A549 (cell line): Measurements from ENCODE around the gene NTM. TPM values are rescaled to one million over a fixed set of nuclear protein-coding genes. Genes with fewer than 3 reads are reported as not detected.

ENCODE experiments used
- ATAC-seq, 2 experiments: fragments of 200-7000 bp in 1 of 2; fragments of >200 bp in 1 of 2; cut with Nextera tagmentation in 1 of 2; cut with Tn5 transposase in 1 of 2; 3 replicates each; pipeline versions ENCODE4 v1.8.0 to v1.9.1; 2018 to 2020; ENCODE audit warnings: mild to moderate bottlenecking in 1 of 2, moderate library complexity in 1 of 2
- CTCF ChIA-PET: fragments of 300-600 bp; sonication (Branson Sonifier 250); formaldehyde crosslinking; extraction: SDS; loops from one replicate; lab custom pipeline; 2021; ENCODE audit warnings: antibody characterized with exemption, inconsistent platforms; lab: Yijun Ruan, JAX
- POLR2A ChIA-PET: fragments of 350-600 bp; formaldehyde crosslinking; extraction: SDS; loops from one replicate; lab custom pipeline; 2021; ENCODE audit warnings: antibody characterized with exemption, inconsistent platforms; lab: Yijun Ruan, JAX
- DNase-seq, 2 experiments: peaks; one replicate each; pipeline versions ENCODE4 v3.0.0 to v3.0.0-alpha.2; 2011 to 2016; ENCODE audit warnings: low read depth in 1 of 2, low spot score in 1 of 2
- FAIRE-seq: peaks from 2 replicates; lab custom pipeline; 2011; peaks lifted over from hg19 to GRCh38; lab: Jason Lieb, UNC
- H3K27ac ChIP-seq, 2 experiments: fragments of >200 bp; sonication (Bioruptor Twin); formaldehyde crosslinking; 3 replicates each; pipeline ENCODE4 v1.5.1; 2016 to 2017
- H3K4me1 ChIP-seq: fragments of >200 bp; sonication (Bioruptor Twin); formaldehyde crosslinking; 3 replicates; pipeline ENCODE4 v1.6.1; 2016
- H3K4me2 ChIP-seq: fragments of >200 bp; sonication (Bioruptor Twin); formaldehyde crosslinking; 3 replicates; pipeline ENCODE4 v1.6.1; 2016
- H3K4me3 ChIP-seq: fragments of >200 bp; sonication (Bioruptor Twin); formaldehyde crosslinking; 3 replicates; pipeline ENCODE4 v1.5.1; 2016
- H3K9me3 ChIP-seq: fragments of >200 bp; sonication (Bioruptor Twin); formaldehyde crosslinking; 3 replicates; pipeline ENCODE4 v1.6.1; 2016
- CEBPB ChIP-seq, 2 experiments: fragments of >200 bp in 1 of 2; sonication (Bioruptor Twin) in 1 of 2; formaldehyde crosslinking in 1 of 2; IDR thresholded peaks; 2 replicates each; pipeline ENCODE4 v1.6.1; 2012 to 2016
- EHMT2 ChIP-seq: fragments of 200-600 bp; sonication (generic); IDR thresholded peaks from 2 replicates; pipeline ENCODE4 v1.6.1; 2016; ENCODE audit warnings: antibody characterized with exemption, low read depth, mild to moderate bottlenecking, moderate library complexity
- ESRRA ChIP-seq: fragments of 150-350 bp; IDR thresholded peaks from 2 replicates; pipeline ENCODE4 v1.6.1; 2014; ENCODE audit warnings: mild to moderate bottlenecking, low read length, borderline replicate concordance
- FOSB ChIP-seq: fragments of 250-450 bp; sonication (Bioruptor Pico); IDR thresholded peaks from 2 replicates; pipeline ENCODE4 v1.5.0; 2020; ENCODE audit warnings: mild to moderate bottlenecking, moderate library complexity
- FOSL2 ChIP-seq, 2 experiments: fragments of 450-650 bp in 1 of 2; fragments of >200 bp in 1 of 2; sonication (Bioruptor Twin) in 1 of 2; formaldehyde crosslinking; IDR thresholded peaks; 2 replicates each; pipeline versions ENCODE4 v1.5.0 to v1.6.1; 2016 to 2020; ENCODE audit warnings: mild to moderate bottlenecking in 1 of 2, moderate library complexity in 1 of 2
- HOXB5 ChIP-seq: fragments of 250-450 bp; sonication (Bioruptor Pico); IDR thresholded peaks from 2 replicates; pipeline ENCODE4 v1.5.0; 2020; ENCODE audit warnings: mild to moderate bottlenecking, moderate library complexity
- JUNB ChIP-seq: fragments of >200 bp; sonication (Bioruptor Twin); formaldehyde crosslinking; IDR thresholded peaks from 2 replicates; pipeline ENCODE4 v1.6.1; 2016
- KDM5A ChIP-seq: fragments of 200-600 bp; sonication (generic); IDR thresholded peaks from 2 replicates; pipeline ENCODE4 v1.6.1; 2016; ENCODE audit warnings: antibody characterized with exemption, mild to moderate bottlenecking
- MAZ ChIP-seq: fragments of 150-350 bp; IDR thresholded peaks from 2 replicates; pipeline ENCODE4 v1.6.1; 2014; ENCODE audit warnings: antibody characterized with exemption, low read depth, low read length, borderline replicate concordance
- NFE2L2 ChIP-seq: fragments of 150-350 bp; conservative IDR thresholded peaks from 2 replicates; pipeline ENCODE4 v1.6.1; 2014; ENCODE audit warnings: low read length
- PHF8 ChIP-seq: fragments of 200-600 bp; sonication (generic); IDR thresholded peaks from 2 replicates; pipeline ENCODE4 v1.6.1; 2016; ENCODE audit warnings: low read depth, mild to moderate bottlenecking, antibody characterized with exemption, moderate library complexity, borderline replicate concordance
- RCOR1 ChIP-seq: fragments of 150-350 bp; IDR thresholded peaks from 2 replicates; pipeline ENCODE4 v1.6.1; 2014; ENCODE audit warnings: antibody characterized with exemption, low read length, low read depth
- RNF2 ChIP-seq: fragments of 200-600 bp; sonication (generic); IDR thresholded peaks from 2 replicates; pipeline ENCODE4 v1.6.1; 2016; ENCODE audit warnings: low read depth, mild to moderate bottlenecking, antibody characterized with exemption, moderate library complexity, borderline replicate concordance
- SMC3 ChIP-seq: fragments of >200 bp; sonication (Bioruptor Twin); formaldehyde crosslinking; IDR thresholded peaks from 3 replicates; pipeline ENCODE4 v1.6.1; 2018; ENCODE audit warnings: inconsistent platforms
- ZFP36 ChIP-seq: fragments of 450-650 bp; IDR thresholded peaks from 2 replicates; pipeline ENCODE4 v1.6.1; 2014; ENCODE audit warnings: borderline replicate concordance; ENCODE audit not compliant: partially characterized antibody
- ZNF302 ChIP-seq: fragments of 250-450 bp; sonication (Bioruptor Pico); IDR thresholded peaks from 2 replicates; pipeline ENCODE4 v1.9.0; 2021; ENCODE audit warnings: inconsistent platforms, mild to moderate bottlenecking, moderate library complexity
- ZSCAN20 ChIP-seq: fragments of 250-450 bp; sonication (Bioruptor Pico); IDR thresholded peaks from 2 replicates; pipeline ENCODE4 v1.8.0; 2022; ENCODE audit warnings: mild to moderate bottlenecking, moderate library complexity
- WGBS: methylation state at CpG from one replicate; pipeline ENCODE4 v1.1.6; 2017; ENCODE audit errors: missing lambda C conversion rate; 5-methylcytosine and 5-hydroxymethylcytosine counted together
- polyA plus RNA-seq, 4 experiments: library from polyadenylated mRNA; depleted of rRNA in 3 of 4; stranded (reverse); fragments of >200 nt; fragmentation: RNase III in 1 of 4; extraction: RNeasy Plus Mini Kit Qiagen cat#74134 plus additional on column Dnase treatment in 1 of 4; gene quantifications; 2 replicates in 3 of 4; 3 replicates in 1 of 4; pipeline ENCODE4 v1.2.3, GENCODE V29; 2011 to 2017
- TF ChIP-seq, protein P1 (sequence below): fragments of >200 bp; sonication (Bioruptor Twin); formaldehyde crosslinking; IDR thresholded peaks from 3 replicates; pipeline ENCODE4 v1.6.1; 2016
- TF ChIP-seq, protein P2 (sequence below): fragments of 250-450 bp; sonication (Bioruptor Pico); IDR thresholded peaks from 2 replicates; pipeline ENCODE4 v1.5.0; 2021; ENCODE audit warnings: mild to moderate bottlenecking, moderate library complexity, borderline replicate concordance
- TF ChIP-seq, protein P3 (sequence below): fragments of 150-350 bp; IDR thresholded peaks from 2 replicates; pipeline ENCODE4 v1.6.1; 2014; ENCODE audit warnings: low read depth, mild to moderate bottlenecking, low read length
- TF ChIP-seq, protein P4 (sequence below): fragments of >200 bp; sonication (Bioruptor Twin); formaldehyde crosslinking; IDR thresholded peaks from 2 replicates; pipeline ENCODE4 v1.6.1; 2016

NTM gene
- polyA plus RNA-seq, 2 of the 4 experiments (the other 2 are of a cell fraction): not detected

DNA sequence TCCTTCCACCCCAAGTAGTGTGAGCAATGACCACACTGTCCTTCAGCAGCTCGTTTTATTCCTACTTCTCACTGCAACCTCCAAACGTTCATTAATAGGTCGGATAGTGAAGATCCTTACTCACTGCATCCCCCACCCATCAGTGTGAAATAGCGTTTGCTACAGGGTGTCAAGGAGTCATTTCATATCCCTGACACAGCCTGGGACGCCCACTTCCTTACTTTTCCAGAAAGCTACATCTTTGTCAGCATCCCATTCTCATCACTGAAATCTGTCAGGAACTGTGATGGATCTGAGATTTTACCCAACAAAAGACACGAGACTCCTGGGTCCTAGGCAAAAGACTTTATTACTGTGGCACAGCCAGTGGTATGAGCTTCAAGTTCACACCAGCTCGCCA lies 592.4 kb downstream of the NTM start:
- Histone ChIP-seq H3K4me1 (no peaks in the 10 kb centered on the region), H3K9me3 (no peaks in the 10 kb centered on the region), H3K27ac (no peak overlapping the region)
- CTCF ChIA-PET: no interaction called here
- POLR2A ChIA-PET: no interaction called here
- no peak for TF ChIP-seq JUNB
- TF ChIP-seq ZNF302 (CRISPR knock-in tag): no peak
- no peak for TF ChIP-seq RCOR1
- no peak for TF ChIP-seq HOXB5 (CRISPR knock-in tag)
- TF ChIP-seq ZFP36: no peak
- TF ChIP-seq KDM5A: no peak
- no peak for TF ChIP-seq CEBPB (IDR thresholded peaks at IDR 0.05)
- no peak for TF ChIP-seq PHF8
- TF ChIP-seq FOSB (CRISPR knock-in tag): no peak
- TF ChIP-seq, protein P1, sequence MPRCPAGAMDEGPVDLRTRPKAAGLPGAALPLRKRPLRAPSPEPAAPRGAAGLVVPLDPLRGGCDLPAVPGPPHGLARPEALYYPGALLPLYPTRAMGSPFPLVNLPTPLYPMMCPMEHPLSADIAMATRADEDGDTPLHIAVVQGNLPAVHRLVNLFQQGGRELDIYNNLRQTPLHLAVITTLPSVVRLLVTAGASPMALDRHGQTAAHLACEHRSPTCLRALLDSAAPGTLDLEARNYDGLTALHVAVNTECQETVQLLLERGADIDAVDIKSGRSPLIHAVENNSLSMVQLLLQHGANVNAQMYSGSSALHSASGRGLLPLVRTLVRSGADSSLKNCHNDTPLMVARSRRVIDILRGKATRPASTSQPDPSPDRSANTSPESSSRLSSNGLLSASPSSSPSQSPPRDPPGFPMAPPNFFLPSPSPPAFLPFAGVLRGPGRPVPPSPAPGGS: no peak
- TF ChIP-seq NFE2L2: no peak
- no peak for TF ChIP-seq SMC3
- TF ChIP-seq EHMT2: no peak
- no peak for TF ChIP-seq ZSCAN20 (CRISPR knock-in tag)
- no peak for TF ChIP-seq MAZ
- TF ChIP-seq, protein P2, sequence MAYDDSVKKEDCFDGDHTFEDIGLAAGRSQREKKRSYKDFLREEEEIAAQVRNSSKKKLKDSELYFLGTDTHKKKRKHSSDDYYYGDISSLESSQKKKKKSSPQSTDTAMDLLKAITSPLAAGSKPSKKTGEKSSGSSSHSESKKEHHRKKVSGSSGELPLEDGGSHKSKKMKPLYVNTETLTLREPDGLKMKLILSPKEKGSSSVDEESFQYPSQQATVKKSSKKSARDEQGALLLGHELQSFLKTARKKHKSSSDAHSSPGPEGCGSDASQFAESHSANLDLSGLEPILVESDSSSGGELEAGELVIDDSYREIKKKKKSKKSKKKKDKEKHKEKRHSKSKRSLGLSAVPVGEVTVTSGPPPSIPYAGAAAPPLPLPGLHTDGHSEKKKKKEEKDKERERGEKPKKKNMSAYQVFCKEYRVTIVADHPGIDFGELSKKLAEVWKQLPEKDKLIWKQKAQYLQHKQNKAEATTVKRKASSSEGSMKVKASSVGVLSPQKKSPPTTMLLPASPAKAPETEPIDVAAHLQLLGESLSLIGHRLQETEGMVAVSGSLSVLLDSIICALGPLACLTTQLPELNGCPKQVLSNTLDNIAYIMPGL (CRISPR knock-in tag): no peak
- no peak for TF ChIP-seq FOSL2 (IDR thresholded peaks at IDR 0.05)
- no peak for TF ChIP-seq FOSL2 (CRISPR knock-in tag; IDR thresholded peaks at IDR 0.05)
- TF ChIP-seq RNF2: no peak
- TF ChIP-seq, all 56 proteins: peak for 0
- H3K4me3 ChIP-seq: no peak overlapping the region
- ATAC-seq (no peak), FAIRE-seq (no peak), DNase-seq (no peak)
- no peak overlapping the region for H3K4me2 ChIP-seq
- 2% methylated on average over 7 of the region's 7 CpGs for WGBS

DNA sequence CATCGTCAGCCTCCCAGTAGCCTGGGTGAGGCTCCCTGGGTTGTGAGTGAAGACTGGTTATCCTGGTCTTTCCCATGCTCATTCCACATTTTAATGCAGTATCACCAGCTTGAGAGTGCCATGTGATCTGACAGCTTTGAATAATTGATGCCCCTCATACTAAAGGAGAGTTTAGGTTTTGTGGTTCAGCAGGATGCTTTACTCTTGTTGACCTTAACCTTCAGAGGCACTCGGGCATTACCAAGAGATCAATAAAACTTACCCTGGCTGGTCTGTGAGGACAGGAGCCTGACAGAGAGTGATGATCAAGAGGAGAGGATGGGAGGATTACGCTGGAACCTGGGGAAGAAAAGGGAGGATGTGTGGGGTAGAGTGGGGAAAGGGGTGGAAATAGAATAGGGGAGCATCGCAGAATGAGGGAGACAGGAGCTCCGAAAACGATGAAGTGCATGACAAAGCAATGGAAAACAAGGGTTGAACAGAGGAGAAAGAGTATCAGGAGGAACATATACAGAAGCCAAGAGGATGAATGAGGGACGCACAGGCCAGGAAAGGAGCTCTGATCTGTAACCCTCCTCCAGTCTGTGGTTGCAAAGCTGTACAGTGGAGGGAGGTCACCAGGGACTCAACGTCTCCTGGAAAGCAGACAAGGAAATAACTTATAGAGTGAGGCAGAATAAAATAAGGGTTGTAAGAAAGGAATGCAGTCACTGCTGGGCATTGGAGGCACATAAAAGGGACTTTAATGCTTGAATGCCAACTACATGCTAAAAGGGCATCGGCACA lies 594.5 kb downstream of the NTM start:
- ATAC-seq (no peak), DNase-seq (no peak), FAIRE-seq (no peak)
- WGBS: 10% methylated on average over 8 of the region's 9 CpGs
- POLR2A ChIA-PET: no interaction called here
- H3K4me2 ChIP-seq: no peak overlapping the region
- TF ChIP-seq, protein P3, sequence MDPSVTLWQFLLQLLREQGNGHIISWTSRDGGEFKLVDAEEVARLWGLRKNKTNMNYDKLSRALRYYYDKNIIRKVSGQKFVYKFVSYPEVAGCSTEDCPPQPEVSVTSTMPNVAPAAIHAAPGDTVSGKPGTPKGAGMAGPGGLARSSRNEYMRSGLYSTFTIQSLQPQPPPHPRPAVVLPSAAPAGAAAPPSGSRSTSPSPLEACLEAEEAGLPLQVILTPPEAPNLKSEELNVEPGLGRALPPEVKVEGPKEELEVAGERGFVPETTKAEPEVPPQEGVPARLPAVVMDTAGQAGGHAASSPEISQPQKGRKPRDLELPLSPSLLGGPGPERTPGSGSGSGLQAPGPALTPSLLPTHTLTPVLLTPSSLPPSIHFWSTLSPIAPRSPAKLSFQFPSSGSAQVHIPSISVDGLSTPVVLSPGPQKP: no peak
- TF ChIP-seq ESRRA (no peak), NFE2L2 (no peak), SMC3 (no peak), RNF2 (no peak)
- TF ChIP-seq, protein P4, sequence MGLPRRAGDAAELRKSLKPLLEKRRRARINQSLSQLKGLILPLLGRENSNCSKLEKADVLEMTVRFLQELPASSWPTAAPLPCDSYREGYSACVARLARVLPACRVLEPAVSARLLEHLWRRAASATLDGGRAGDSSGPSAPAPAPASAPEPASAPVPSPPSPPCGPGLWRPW: no peak
- TF ChIP-seq, all 56 proteins: peak for 0
- Histone ChIP-seq H3K9me3 (no peaks in the 10 kb centered on the region), H3K4me3 (no peak overlapping the region), H3K4me1 (no peaks in the 10 kb centered on the region), H3K27ac (no peak overlapping the region)
- CTCF ChIA-PET: no interaction called here
